ENCODE results near the gene BRI3BP. TPM values are rescaled to one million over a fixed set of nuclear protein-coding genes. Genes with fewer than 3 reads are reported as not detected.

BRI3BP gene
- total RNA-seq, 1 donor from 2014 or later: 3.6 TPM

GRCh38 chr12:125024949-125025563, 31.6 kb downstream of the BRI3BP start:
- Histone ChIP-seq H3K4me1 (ENCODE audit: insufficient read depth, low read length) (no peaks in the 10 kb centered on the region), H3K27ac (ENCODE audit: low read depth, low read length) (no peak overlapping the region), H3K36me3 (ENCODE audit: insufficient read depth, low read length) (no peaks in the 10 kb centered on the region), H2AFZ (ENCODE audit: low read depth, low read length) (no peak overlapping the region), H3K4me2 (ENCODE audit: low read length) (no peak overlapping the region), H3K4me3 (ENCODE audit: insufficient read depth, low read depth, low read length) (no peak overlapping the region), H3K27me3 (ENCODE audit: insufficient read depth, low read length) (no peaks in the 10 kb centered on the region), H3K9me3 (ENCODE audit: insufficient read depth, low read depth, low read length) (no peaks in the 10 kb centered on the region), H3K9ac (ENCODE audit: low read length) (no peak overlapping the region), H3K79me2 (ENCODE audit: insufficient read depth, low read length) (no peaks in the 10 kb centered on the region), H4K20me1 (ENCODE audit: insufficient read depth, low read length) (no peaks in the 10 kb centered on the region)
- H3K27me3 Mint-ChIP-seq (ENCODE audit: low read depth, unreplicated experiment): no peaks in the 10 kb centered on the region
- H3K36me3 Mint-ChIP-seq (ENCODE audit: low read depth, unreplicated experiment): peaks cover 1% of the 10 kb centered on the region
- peaks cover 2% of the 10 kb centered on the region for H3K9me3 Mint-ChIP-seq (ENCODE audit: unreplicated experiment)
- FAIRE-seq: no peak
- DNase-seq (ENCODE audit: low read depth): no peak
- no peak for TF ChIP-seq CTCF (IDR thresholded peaks at IDR 0.05; ENCODE audit: insufficient read depth, low read depth, low read length)
- no peak for TF ChIP-seq EZH2 (IDR thresholded peaks at IDR 0.05; ENCODE audit: insufficient read depth, low read length)
- H3K4me1 Mint-ChIP-seq (ENCODE audit: low read depth, unreplicated experiment): no peaks in the 10 kb centered on the region
- no peak overlapping the region for H3K27ac Mint-ChIP-seq (ENCODE audit: unreplicated experiment)
- no peak overlapping the region for H3K4me3 Mint-ChIP-seq (ENCODE audit: unreplicated experiment)

GRCh38 chr12:125025606-125026235, 32.3 kb downstream of the BRI3BP start:
- no peaks in the 10 kb centered on the region for H3K27me3 Mint-ChIP-seq (ENCODE audit: low read depth, unreplicated experiment)
- Histone ChIP-seq H3K9me3 (ENCODE audit: insufficient read depth, low read depth, low read length) (no peaks in the 10 kb centered on the region), H3K27ac (ENCODE audit: low read depth, low read length) (no peak overlapping the region), H3K36me3 (ENCODE audit: insufficient read depth, low read length) (no peaks in the 10 kb centered on the region), H3K79me2 (ENCODE audit: insufficient read depth, low read length) (no peaks in the 10 kb centered on the region), H4K20me1 (ENCODE audit: insufficient read depth, low read length) (no peaks in the 10 kb centered on the region), H3K27me3 (ENCODE audit: insufficient read depth, low read length) (no peaks in the 10 kb centered on the region), H3K9ac (ENCODE audit: low read length) (no peak overlapping the region), H3K4me3 (ENCODE audit: insufficient read depth, low read depth, low read length) (no peak overlapping the region), H3K4me2 (ENCODE audit: low read length) (no peak overlapping the region), H2AFZ (ENCODE audit: low read depth, low read length) (no peak overlapping the region), H3K4me1 (ENCODE audit: insufficient read depth, low read length) (no peaks in the 10 kb centered on the region)
- no peak overlapping the region for H3K4me3 Mint-ChIP-seq (ENCODE audit: unreplicated experiment)
- H3K27ac Mint-ChIP-seq (ENCODE audit: unreplicated experiment): no peak overlapping the region
- TF ChIP-seq CTCF (IDR thresholded peaks at IDR 0.05; ENCODE audit: insufficient read depth, low read depth, low read length) (no peak), EZH2 (IDR thresholded peaks at IDR 0.05; ENCODE audit: insufficient read depth, low read length) (no peak)
- DNase-seq (ENCODE audit: low read depth): no peak
- peaks cover 2% of the 10 kb centered on the region for H3K9me3 Mint-ChIP-seq (ENCODE audit: unreplicated experiment)
- no peaks in the 10 kb centered on the region for H3K4me1 Mint-ChIP-seq (ENCODE audit: low read depth, unreplicated experiment)
- FAIRE-seq: no peak
- H3K36me3 Mint-ChIP-seq (ENCODE audit: low read depth, unreplicated experiment): peaks cover 1% of the 10 kb centered on the region

- no peak overlapping the region for H3K27ac ChIP-seq (ENCODE audit: low read depth, low read length)
- no peak overlapping the region for H3K4me2 ChIP-seq (ENCODE audit: low read length)
- H3K9ac ChIP-seq (ENCODE audit: low read length): no peak overlapping the region
- H3K27me3 ChIP-seq (ENCODE audit: insufficient read depth, low read length): no peaks in the 10 kb centered on the region
- no peaks in the 10 kb centered on the region for H3K4me1 ChIP-seq (ENCODE audit: insufficient read depth, low read length)
- Mint-ChIP-seq H3K4me3 (ENCODE audit: unreplicated experiment) (no peak overlapping the region), H3K9me3 (ENCODE audit: unreplicated experiment) (peaks cover 1% of the 10 kb centered on the region), H3K27ac (ENCODE audit: unreplicated experiment) (no peak overlapping the region), H3K4me1 (ENCODE audit: low read depth, unreplicated experiment) (no peaks in the 10 kb centered on the region), H3K36me3 (ENCODE audit: low read depth, unreplicated experiment) (peaks cover 1% of the 10 kb centered on the region), H3K27me3 (ENCODE audit: low read depth, unreplicated experiment) (no peaks in the 10 kb centered on the region)
- no peak for DNase-seq (ENCODE audit: low read depth)
- no peaks in the 10 kb centered on the region for H3K79me2 ChIP-seq (ENCODE audit: insufficient read depth, low read length)
- H2AFZ ChIP-seq (ENCODE audit: low read depth, low read length): no peak overlapping the region
- FAIRE-seq: no peak
- no peaks in the 10 kb centered on the region for H4K20me1 ChIP-seq (ENCODE audit: insufficient read depth, low read length)
- H3K4me3 ChIP-seq (ENCODE audit: insufficient read depth, low read depth, low read length): no peak overlapping the region
- no peaks in the 10 kb centered on the region for H3K36me3 ChIP-seq (ENCODE audit: insufficient read depth, low read length)
- TF ChIP-seq EZH2 (IDR thresholded peaks at IDR 0.05; ENCODE audit: insufficient read depth, low read length) (no peak), CTCF (IDR thresholded peaks at IDR 0.05; ENCODE audit: insufficient read depth, low read depth, low read length) (no peak)
- H3K9me3 ChIP-seq (ENCODE audit: insufficient read depth, low read depth, low read length): no peaks in the 10 kb centered on the region
Observed at GRCh38 chr12:125028106-125028505, 34.7 kb downstream of the BRI3BP start.
